ENCODE results near the gene KRT7.

The KRT7 gene

GRCh38 chr12:52195065-52195730, 37.8 kb upstream of the KRT7 start:
- Mint-ChIP-seq H3K27me3 (ENCODE audit: low read depth) (peaks cover 5% of the 10 kb centered on the region), H3K36me3 (ENCODE audit: low read depth) (no peaks in the 10 kb centered on the region), H3K4me1 (peaks cover 70% of the 10 kb centered on the region), H3K27ac (peak overlapping the region; percentile 84 to 97 (median 92)), H3K4me3 (peak overlapping the region; percentile 1 to 62 (median 19)), H3K9me3 (no peaks in the 10 kb centered on the region)
- TF ChIP-seq, protein P1, sequence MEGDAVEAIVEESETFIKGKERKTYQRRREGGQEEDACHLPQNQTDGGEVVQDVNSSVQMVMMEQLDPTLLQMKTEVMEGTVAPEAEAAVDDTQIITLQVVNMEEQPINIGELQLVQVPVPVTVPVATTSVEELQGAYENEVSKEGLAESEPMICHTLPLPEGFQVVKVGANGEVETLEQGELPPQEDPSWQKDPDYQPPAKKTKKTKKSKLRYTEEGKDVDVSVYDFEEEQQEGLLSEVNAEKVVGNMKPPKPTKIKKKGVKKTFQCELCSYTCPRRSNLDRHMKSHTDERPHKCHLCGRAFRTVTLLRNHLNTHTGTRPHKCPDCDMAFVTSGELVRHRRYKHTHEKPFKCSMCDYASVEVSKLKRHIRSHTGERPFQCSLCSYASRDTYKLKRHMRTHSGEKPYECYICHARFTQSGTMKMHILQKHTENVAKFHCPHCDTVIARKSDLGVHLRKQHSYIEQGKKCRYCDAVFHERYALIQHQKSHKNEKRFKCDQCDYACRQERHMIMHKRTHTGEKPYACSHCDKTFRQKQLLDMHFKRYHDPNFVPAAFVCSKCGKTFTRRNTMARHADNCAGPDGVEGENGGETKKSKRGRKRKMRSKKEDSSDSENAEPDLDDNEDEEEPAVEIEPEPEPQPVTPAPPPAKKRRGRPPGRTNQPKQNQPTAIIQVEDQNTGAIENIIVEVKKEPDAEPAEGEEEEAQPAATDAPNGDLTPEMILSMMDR (IDR thresholded peaks at IDR 0.05; ENCODE audit: unreplicated experiment in 3 of 3), result no peak

DNA sequence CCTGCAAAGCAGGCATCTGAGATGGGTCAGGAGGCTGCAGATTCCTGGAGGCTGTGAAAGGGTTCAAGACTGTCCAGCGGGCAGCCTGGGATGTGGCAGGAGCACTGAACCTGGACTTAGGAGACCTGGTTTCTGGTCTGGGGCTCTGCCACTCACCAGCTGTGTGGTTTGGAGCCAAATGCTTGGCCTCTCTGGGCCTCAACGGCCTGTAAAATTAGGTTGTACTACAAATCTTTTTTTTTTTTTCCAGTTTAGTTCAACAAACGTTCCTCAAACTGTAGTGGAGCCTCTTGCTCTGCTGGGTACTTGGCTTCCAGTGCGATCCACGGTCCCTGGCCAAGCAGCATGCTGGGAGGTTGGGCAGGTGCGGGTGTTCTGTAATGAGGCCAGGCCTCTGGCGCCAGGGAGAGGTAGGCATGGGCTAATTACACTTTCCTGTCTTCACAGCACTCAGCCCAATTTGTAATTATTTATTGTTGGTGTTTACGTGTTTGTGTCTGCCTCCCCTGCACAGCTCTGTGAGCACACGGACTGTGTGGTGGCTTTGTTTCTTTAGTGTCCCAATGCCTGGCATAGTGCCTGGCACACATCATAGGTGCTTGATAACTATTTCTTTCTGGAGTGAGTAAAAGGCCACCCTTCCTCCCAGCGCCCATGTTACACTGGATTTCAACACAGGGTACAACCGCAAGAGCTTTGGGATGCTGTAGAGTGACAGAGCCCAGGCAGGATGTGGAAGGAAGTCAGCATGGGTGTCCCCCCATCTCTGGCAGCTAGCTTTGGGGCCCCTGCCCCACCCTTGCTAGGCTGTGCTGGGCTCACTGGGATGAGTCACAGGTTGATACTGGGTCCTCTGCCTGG, 35.4 kb upstream of the KRT7 start:
- Mint-ChIP-seq H3K4me1 (peaks cover 79% of the 10 kb centered on the region), H3K27me3 (ENCODE audit: low read depth) (peaks cover 12% of the 10 kb centered on the region), H3K27ac (peak overlapping the region in 2 of 3 experiments; percentile 66 to 72), H3K4me3 (no peak overlapping the region), H3K9me3 (no peaks in the 10 kb centered on the region), H3K36me3 (ENCODE audit: low read depth) (no peaks in the 10 kb centered on the region)
- TF ChIP-seq, protein P1 (IDR thresholded peaks at IDR 0.05; ENCODE audit: unreplicated experiment in 3 of 3), result no peak

GRCh38 chr12:52198454-52199215, 34.4 kb upstream of the KRT7 start:
- H3K27ac Mint-ChIP-seq, result peak overlapping the region; percentile 1 to 93 (median 85)
- H3K4me3 Mint-ChIP-seq, result no peak overlapping the region
- H3K4me1 Mint-ChIP-seq, result peaks cover 78% of the 10 kb centered on the region
- H3K9me3 Mint-ChIP-seq, result no peaks in the 10 kb centered on the region
- no peaks in the 10 kb centered on the region for H3K36me3 Mint-ChIP-seq (ENCODE audit: low read depth)
- peaks cover 13% of the 10 kb centered on the region for H3K27me3 Mint-ChIP-seq (ENCODE audit: low read depth)
- TF ChIP-seq, protein P1 (IDR thresholded peaks at IDR 0.05; ENCODE audit: unreplicated experiment in 3 of 3), result no peak

DNA sequence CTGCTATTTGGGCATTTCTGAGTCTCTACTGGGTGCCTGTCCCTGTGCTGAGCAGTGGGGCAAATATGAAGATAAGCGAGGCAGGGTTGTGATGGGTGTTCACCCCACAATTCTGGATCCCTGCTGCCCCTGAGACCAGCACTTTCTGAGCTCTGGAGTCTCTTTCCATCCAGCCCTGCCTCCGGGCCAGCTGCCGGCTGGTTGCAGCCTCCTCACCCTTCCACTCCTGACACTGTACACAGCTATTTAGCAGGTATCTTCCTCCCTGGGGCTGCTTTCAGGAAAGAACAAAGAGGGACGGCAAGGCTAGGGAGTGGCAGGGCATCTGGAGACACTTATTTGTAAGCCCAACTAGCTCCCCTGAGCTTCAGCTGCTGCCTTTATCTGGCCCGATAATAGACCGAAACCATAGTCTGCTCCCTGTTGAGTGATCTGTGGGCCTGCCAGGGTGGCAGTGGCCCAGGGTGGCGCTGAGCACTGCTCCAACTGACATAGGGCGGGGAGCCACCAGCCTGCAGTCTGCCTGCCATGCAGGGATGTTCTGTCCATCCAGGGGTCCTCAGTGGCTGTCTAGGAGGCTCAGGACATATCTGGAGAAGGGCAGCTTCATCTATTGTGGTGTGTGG, 33.6 kb upstream of the KRT7 start:
- Mint-ChIP-seq H3K27me3 (ENCODE audit: low read depth) (peaks cover 13% of the 10 kb centered on the region), H3K27ac (peak overlapping the region; percentile 1 to 93 (median 85)), H3K9me3 (no peaks in the 10 kb centered on the region), H3K4me3 (no peak overlapping the region), H3K36me3 (ENCODE audit: low read depth) (no peaks in the 10 kb centered on the region), H3K4me1 (peaks cover 78% of the 10 kb centered on the region)
- TF ChIP-seq, protein P1 (IDR thresholded peaks at IDR 0.05; ENCODE audit: unreplicated experiment in 3 of 3), result no peak

DNA sequence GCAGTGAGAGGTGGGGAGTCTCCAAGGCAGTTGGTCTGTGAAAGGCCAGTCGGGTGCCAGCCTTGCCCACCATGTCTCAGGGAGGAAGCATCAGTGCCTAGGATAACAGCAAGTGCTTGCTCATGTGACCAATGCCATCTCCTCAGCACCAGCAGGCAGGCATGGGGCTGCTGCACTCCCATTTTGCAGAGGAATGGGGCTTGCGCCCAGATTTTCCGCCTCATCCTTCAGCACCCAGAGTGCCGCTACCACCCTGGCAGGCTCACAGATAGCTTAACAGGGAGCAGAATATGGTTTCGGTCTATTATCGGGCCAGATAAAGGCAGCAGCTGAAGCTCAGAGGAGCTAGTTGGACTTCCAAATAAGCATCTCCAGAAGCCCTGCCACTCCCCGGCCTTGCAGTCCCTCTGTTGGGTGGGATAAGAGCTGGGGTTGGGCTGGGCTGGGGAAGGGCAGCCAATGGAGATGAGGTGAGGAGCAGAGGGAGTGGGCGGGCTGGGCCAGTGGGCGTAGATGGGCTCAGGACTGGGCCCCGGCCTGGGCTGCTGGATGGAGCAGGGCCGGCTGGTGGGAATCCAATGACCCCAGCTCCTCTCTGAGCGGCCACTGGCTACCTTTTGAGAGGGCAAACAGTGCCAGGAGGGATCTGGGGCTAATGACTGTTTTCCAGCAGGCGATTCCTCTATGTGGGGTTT, 32.8 kb upstream of the KRT7 start:
- Mint-ChIP-seq H3K27me3 (ENCODE audit: low read depth) (peaks cover 13% of the 10 kb centered on the region), H3K36me3 (ENCODE audit: low read depth) (no peaks in the 10 kb centered on the region), H3K4me1 (peaks cover 74% of the 10 kb centered on the region), H3K9me3 (no peaks in the 10 kb centered on the region), H3K27ac (peak overlapping the region; percentile 89 to 93 (median 93)), H3K4me3 (peak overlapping the region in 1 of 3 experiments; percentile 20)
- TF ChIP-seq, protein P1 (IDR thresholded peaks at IDR 0.05; ENCODE audit: unreplicated experiment in 3 of 3), result no peak
